Endothelial cell of umbilical vein (primary cell): Measurements from ENCODE around the gene HIRA.

Source experiments
- CTCF ChIP-seq, 2 donors: IDR thresholded peaks; 1 replicate in 1 of 2; 2 replicates in 1 of 2; pipeline ENCODE4 v1.5.1; 2011; ENCODE audit warnings: low read length in 2 of 2, mild to moderate bottlenecking in 2 of 2, moderate library complexity in 2 of 2, control low read depth in 1 of 2, inconsistent platforms in 1 of 2, low read depth in 1 of 2; ENCODE audit not compliant: insufficient read depth in 1 of 2; ENCODE audit errors: extremely low read depth in 1 of 2
- EZH2 ChIP-seq: IDR thresholded peaks from 2 replicates; pipeline ENCODE4 v1.6.1; 2012; ENCODE audit warnings: borderline replicate concordance, low read depth, mild to moderate bottlenecking, moderate library complexity, low read length, inconsistent platforms; ENCODE audit not compliant: severe bottlenecking
- FOS ChIP-seq: IDR thresholded peaks from 2 replicates; pipeline ENCODE4 v1.6.1; 2011; ENCODE audit warnings: mild to moderate bottlenecking, low read length, moderate library complexity, borderline replicate concordance; ENCODE audit not compliant: insufficient read depth
- GATA2 ChIP-seq: IDR thresholded peaks from 2 replicates; pipeline ENCODE4 v1.7.0; 2011; ENCODE audit warnings: low read depth, mild to moderate bottlenecking, moderate library complexity, mixed read lengths, low read length; ENCODE audit not compliant: insufficient read length, insufficient read depth
- JUN ChIP-seq: IDR thresholded peaks from 2 replicates; pipeline ENCODE4 v1.6.1; 2011; ENCODE audit warnings: borderline replicate concordance, low read depth; ENCODE audit not compliant: insufficient read length, insufficient read depth
- MAX ChIP-seq: IDR thresholded peaks from 2 replicates; pipeline ENCODE4 v1.6.1; 2011; ENCODE audit not compliant: insufficient read depth, insufficient read length
- MYC ChIP-seq: IDR thresholded peaks from one replicate; pipeline ENCODE4 v1.6.1; 2011; ENCODE audit warnings: mild to moderate bottlenecking, low read depth, low read length
- POLR2A ChIP-seq: IDR thresholded peaks from 2 replicates; pipeline ENCODE4 v1.6.1; 2012; ENCODE audit warnings: low read depth, mild to moderate bottlenecking, control low read depth, low read length
- POLR2AphosphoS5 ChIP-seq: IDR thresholded peaks from 2 replicates; pipeline ENCODE4 v1.6.1; 2012; ENCODE audit warnings: low read depth, mild to moderate bottlenecking, control low read depth, low read length, moderate library complexity; ENCODE audit not compliant: insufficient read depth

- TF ChIP-seq CTCF (IDR thresholded peaks at IDR 0.05; ENCODE audit: extremely low read depth in 1 of 2, insufficient read depth in 1 of 2, low read depth in 1 of 2, low read length in 2 of 2) = no peak
- TF ChIP-seq MYC = no peak
- TF ChIP-seq POLR2AphosphoS5 = no peak
- TF ChIP-seq POLR2A = no peak
- TF ChIP-seq EZH2 = no peak
- TF ChIP-seq MAX = no peak
- TF ChIP-seq JUN = no peak
- no peak for TF ChIP-seq GATA2
- no peak for TF ChIP-seq FOS
These were observed 79.9 kb downstream of the HIRA start for GRCh38 chr22:19351604-19352003.
